Measurements from ENCODE around the gene RPLP2.

- no peak for TF ChIP-seq CTCF (IDR thresholded peaks at IDR 0.05; ENCODE audit: borderline replicate concordance, extremely low read depth, low read length, poor library complexity, severe bottlenecking)
- TF ChIP-seq EZH2 (IDR thresholded peaks at IDR 0.05; ENCODE audit: borderline replicate concordance, low read depth, low read length, severe bottlenecking), result no peak
Observed at GRCh38 chr11:827897-828192, 18.1 kb downstream of the RPLP2 start, which contains the start of gene CRACR2B.

Data from DND-41 (cell line).